GM12878 (cell line): ENCODE data around the gene GLG1. TPM values are rescaled to one million over a fixed set of nuclear protein-coding genes. Genes with fewer than 3 reads are reported as not detected.

Experiments used
- ATAC-seq: fragments of 200-7000 bp; cut with Tn5 transposase; 3 replicates; pipeline ENCODE4 v1.9.1; 2020; ENCODE audit warnings: mild to moderate bottlenecking, moderate library complexity
- BruUV-seq: library from RNA; stranded (reverse); fragments of 400-500 nt; replicated peaks from 2 replicates; lab custom pipeline; 2021; lab: Mats Ljungman, UMichigan
- CTCF ChIA-PET: fragments of 300-600 bp; sonication (Branson Sonifier 250); formaldehyde crosslinking; extraction: SDS; loops from one replicate; lab custom pipeline; 2021; ENCODE audit warnings: inconsistent platforms; lab: Yijun Ruan, JAX
- POLR2A ChIA-PET: fragments of 350-600 bp; formaldehyde crosslinking; extraction: SDS; loops from one replicate; lab custom pipeline; 2021; ENCODE audit warnings: inconsistent platforms; lab: Charles Lee
- RAD21 ChIA-PET: fragments of 300-600 bp; sonication (Branson Sonifier 250); formaldehyde crosslinking; loops from one replicate; lab custom pipeline; 2023; ENCODE audit warnings: antibody characterized with exemption; ENCODE audit not compliant: unreplicated experiment; lab: Charles Lee
- SMC1A ChIA-PET: fragments of 300-600 bp; sonication (Branson Sonifier 250); formaldehyde crosslinking; loops from one replicate; lab custom pipeline; 2023; ENCODE audit not compliant: unreplicated experiment, uncharacterized antibody; lab: Charles Lee
- DNase-seq: peaks from one replicate; pipeline ENCODE4 v3.0.0-alpha.2; 2011; ENCODE audit warnings: low read depth, low spot score
- FAIRE-seq: peaks from 3 replicates; lab custom pipeline; 2011; peaks lifted over from hg19 to GRCh38; lab: Jason Lieb, UNC
- H2AFZ ChIP-seq: 2 replicates; pipeline ENCODE4 v1.6.0; 2011; ENCODE audit warnings: low read depth, low read length, control low read depth; ENCODE audit not compliant: control insufficient read depth
- H3K27ac ChIP-seq: 2 replicates; pipeline ENCODE4 v1.5.1; 2011; ENCODE audit warnings: control low read depth; ENCODE audit not compliant: control insufficient read depth, insufficient read depth
- H3K27me3 ChIP-seq, 2 experiments: replicated peaks in 1 of 2; 2 replicates each; pipeline versions ENCODE4 v1.6.0 to v1.6.1; 2011; ENCODE audit warnings: low read length in 1 of 2; ENCODE audit not compliant: control insufficient read depth in 2 of 2, insufficient read depth in 2 of 2
- H3K36me3 ChIP-seq, 2 experiments: 2 replicates each; pipeline ENCODE4 v1.5.1; 2011; ENCODE audit warnings: low read length in 1 of 2; ENCODE audit not compliant: control insufficient read depth in 2 of 2, insufficient read depth in 2 of 2
- H3K4me1 ChIP-seq: 2 replicates; pipeline ENCODE4 v1.6.1; 2011; ENCODE audit warnings: mild to moderate bottlenecking, low read length, moderate library complexity, mixed read lengths; ENCODE audit not compliant: control insufficient read depth, insufficient read depth
- H3K4me2 ChIP-seq: 2 replicates; pipeline ENCODE4 v1.6.0; 2011; ENCODE audit warnings: control low read depth; ENCODE audit not compliant: control insufficient read depth, insufficient read depth
- H3K4me3 ChIP-seq: fragments of 200-600 bp; sonication (generic); 2 replicates; pipeline ENCODE4 v1.5.1; 2016
- H3K79me2 ChIP-seq: 2 replicates; pipeline ENCODE4 v1.6.0; 2011; ENCODE audit warnings: low read length; ENCODE audit not compliant: control insufficient read depth, insufficient read depth
- H3K9ac ChIP-seq: 2 replicates; pipeline ENCODE4 v1.8.0; 2011; ENCODE audit warnings: low read length, control low read depth, mixed read lengths; ENCODE audit not compliant: control insufficient read depth, insufficient read depth
- H3K9me3 ChIP-seq: replicated peaks from 3 replicates; pipeline ENCODE4 v1.5.1; 2011; ENCODE audit warnings: mild to moderate bottlenecking, low read length; ENCODE audit not compliant: control insufficient read depth, insufficient read depth
- H4K20me1 ChIP-seq: 2 replicates; pipeline ENCODE4 v1.6.0; 2011; ENCODE audit not compliant: control insufficient read depth, insufficient read depth
- BCL11A ChIP-seq: IDR thresholded peaks from 2 replicates; pipeline ENCODE4 v1.6.1; 2011; ENCODE audit warnings: low read depth, low read length
- CEBPB ChIP-seq, 2 experiments: fragments of 150-350 bp in 1 of 2; IDR thresholded peaks; 2 replicates each; pipeline ENCODE4 v1.6.1; 2012 to 2014; ENCODE audit warnings: low read depth in 2 of 2, low read length in 2 of 2, borderline replicate concordance in 1 of 2, inconsistent platforms in 1 of 2
- CREM ChIP-seq: IDR thresholded peaks from 2 replicates; pipeline ENCODE4 v1.6.1; 2014; ENCODE audit warnings: antibody characterized with exemption, low read depth
- DPF2 ChIP-seq: fragments of 450-650 bp; IDR thresholded peaks from 2 replicates; pipeline ENCODE4 v1.6.1; 2017; ENCODE audit warnings: mild to moderate bottlenecking
- ESRRA ChIP-seq: IDR thresholded peaks from 2 replicates; pipeline ENCODE4 v1.6.1; 2012; ENCODE audit warnings: mild to moderate bottlenecking, low read length, improper control_type of control experiment
- ETV6 ChIP-seq, 2 experiments: fragments of 450-650 bp in 1 of 2; IDR thresholded peaks in 1 of 2; conservative IDR thresholded peaks in 1 of 2; 2 replicates each; pipeline ENCODE4 v1.6.1; 2014; ENCODE audit warnings: antibody characterized with exemption in 1 of 2, borderline replicate concordance in 1 of 2, low read depth in 1 of 2, mild to moderate bottlenecking in 1 of 2, moderate library complexity in 1 of 2
- MTA2 ChIP-seq: fragments of 450-650 bp; IDR thresholded peaks from 2 replicates; pipeline ENCODE4 v1.6.1; 2016; ENCODE audit warnings: low read depth, mild to moderate bottlenecking, moderate library complexity
- MYB ChIP-seq: fragments of 150-350 bp; IDR thresholded peaks from 2 replicates; pipeline ENCODE4 v1.6.1; 2014; ENCODE audit warnings: mild to moderate bottlenecking, low read depth, low read length, borderline replicate concordance
- TCF7 ChIP-seq: IDR thresholded peaks from 2 replicates; pipeline ENCODE4 v1.6.1; 2014; ENCODE audit warnings: antibody characterized with exemption, borderline replicate concordance
- WGBS: methylation state at CpG from one replicate; pipeline ENCODE4 v1.1.6; 2016; ENCODE audit warnings: low lambda C conversion rate; ENCODE audit not compliant: insufficient replicate concordance, insufficient coverage; ENCODE audit errors: missing lambda C conversion rate; 5-methylcytosine and 5-hydroxymethylcytosine counted together
- in situ Hi-C: fragments of 300-500 bp; cut with MboI; formaldehyde crosslinking; loops from 9 replicates; pipeline ENCODE4 v1.14.3; 2018; ENCODE audit warnings: mixed read lengths
- intact Hi-C: fragments of 100-400 bp; cut with micrococcal nuclease; formaldehyde crosslinking; loops from one replicate; pipeline ENCODE4 v1.14.2; 2022; ENCODE audit not compliant: unreplicated experiment
- polyA plus RNA-seq, 11 experiments: library from polyadenylated mRNA; depleted of rRNA in 4 of 11; unstranded in 6 of 11; stranded (reverse) in 5 of 11; fragments of >200 nt; fragmentation: Nextera tagmentation in 4 of 11; fragmentation: Illumina TruSeq in 1 of 11; extraction: Ambion mirVana in 4 of 11; extraction: Trizol in 1 of 11; gene quantifications; 1 replicate in 1 of 11; 2 replicates in 10 of 11; pipeline versions ENCODE4 v1.2.1 to v1.2.3, GENCODE V29; 2011 to 2016; ENCODE audit warnings: inconsistent platforms in 2 of 11, missing spikeins in 2 of 11, low read depth in 1 of 11
- total RNA-seq, 4 experiments: library from RNA; depleted of rRNA in 3 of 4; stranded (reverse); fragments of >200 nt in 3 of 4; fragmentation: Illumina TruSeq in 1 of 4; extraction: Trizol in 1 of 4; gene quantifications; 2 replicates each; pipeline versions ENCODE4 v1.2.1 to v1.2.3, GENCODE V29; 2013 to 2021
- TF ChIP-seq, protein P1 (sequence below): fragments of 450-650 bp; IDR thresholded peaks from 2 replicates; pipeline ENCODE4 v1.6.1; 2017; ENCODE audit warnings: mild to moderate bottlenecking
- TF ChIP-seq, protein P2 (sequence below): fragments of 150-350 bp; IDR thresholded peaks from 2 replicates; pipeline ENCODE4 v1.6.1; 2016; ENCODE audit warnings: low read depth, low read length
- TF ChIP-seq, protein P3 (sequence below): fragments of 150-350 bp; IDR thresholded peaks from 2 replicates; pipeline ENCODE4 v1.6.1; 2014; ENCODE audit warnings: mild to moderate bottlenecking, low read depth, low read length
- TF ChIP-seq, protein P4 (sequence below): fragments of 450-650 bp; IDR thresholded peaks from 2 replicates; pipeline ENCODE4 v1.6.1; 2014; ENCODE audit warnings: mild to moderate bottlenecking

Gene GLG1
- total and polyA plus RNA-seq, 10 of the 15 experiments (the other 5 are each of a cell fraction or from before 2014, with no cell fraction given): 7.6 to 49.4 (median 28.2) TPM

DNA sequence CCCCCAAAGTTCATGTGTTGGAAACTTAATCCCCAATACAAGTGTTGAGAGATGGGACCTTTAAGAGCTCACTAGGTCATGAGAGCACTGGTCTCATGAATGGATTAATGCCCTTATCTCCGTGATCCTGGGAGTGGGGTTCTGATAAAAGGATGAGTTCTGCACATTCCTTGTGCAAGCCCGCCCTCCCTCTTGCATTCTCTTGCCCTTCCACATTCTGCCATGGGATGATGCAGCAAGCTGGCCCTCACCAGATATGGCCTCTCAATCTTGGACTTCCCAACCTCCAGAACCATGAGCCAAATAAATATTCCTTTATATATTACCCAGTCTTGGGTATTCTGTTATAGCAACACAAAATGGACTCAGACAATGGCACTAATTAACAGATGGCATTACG, 14.1 kb downstream of the GLG1 start:
- POLR2A ChIA-PET: interaction anchor here (0.6 to 1.3 kb wide), 3 partner anchors 13 to 19 kb away, joined by 3 to 4 read pairs (median 4); no protein-coding TSS in a partner anchor
- H3K4me1 ChIP-seq: no peaks in the 10 kb centered on the region; the same call in 1 of the 2 replicates
- ATAC-seq: no peak
- no peak overlapping the region for H3K4me3 ChIP-seq
- TF ChIP-seq ETV6 (conservative IDR thresholded peaks at IDR 0.05 in 1 of 2, IDR thresholded peaks at IDR 0.05 in 1 of 2; ENCODE audit: borderline replicate concordance in 1 of 2, low read depth in 1 of 2): no peak
- no peak for TF ChIP-seq CEBPB (IDR thresholded peaks at IDR 0.05; ENCODE audit: borderline replicate concordance in 1 of 2, low read depth in 2 of 2, low read length in 2 of 2)
- no peak for TF ChIP-seq MTA2
- no peak for TF ChIP-seq DPF2
- TF ChIP-seq, protein P1, sequence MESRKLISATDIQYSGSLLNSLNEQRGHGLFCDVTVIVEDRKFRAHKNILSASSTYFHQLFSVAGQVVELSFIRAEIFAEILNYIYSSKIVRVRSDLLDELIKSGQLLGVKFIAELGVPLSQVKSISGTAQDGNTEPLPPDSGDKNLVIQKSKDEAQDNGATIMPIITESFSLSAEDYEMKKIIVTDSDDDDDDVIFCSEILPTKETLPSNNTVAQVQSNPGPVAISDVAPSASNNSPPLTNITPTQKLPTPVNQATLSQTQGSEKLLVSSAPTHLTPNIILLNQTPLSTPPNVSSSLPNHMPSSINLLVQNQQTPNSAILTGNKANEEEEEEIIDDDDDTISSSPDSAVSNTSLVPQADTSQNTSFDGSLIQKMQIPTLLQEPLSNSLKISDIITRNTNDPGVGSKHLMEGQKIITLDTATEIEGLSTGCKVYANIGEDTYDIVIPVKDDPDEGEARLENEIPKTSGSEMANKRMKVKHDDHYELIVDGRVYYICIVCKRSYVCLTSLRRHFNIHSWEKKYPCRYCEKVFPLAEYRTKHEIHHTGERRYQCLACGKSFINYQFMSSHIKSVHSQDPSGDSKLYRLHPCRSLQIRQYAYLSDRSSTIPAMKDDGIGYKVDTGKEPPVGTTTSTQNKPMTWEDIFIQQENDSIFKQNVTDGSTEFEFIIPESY: no peak
- no peak for TF ChIP-seq BCL11A
- TF ChIP-seq, protein P2, sequence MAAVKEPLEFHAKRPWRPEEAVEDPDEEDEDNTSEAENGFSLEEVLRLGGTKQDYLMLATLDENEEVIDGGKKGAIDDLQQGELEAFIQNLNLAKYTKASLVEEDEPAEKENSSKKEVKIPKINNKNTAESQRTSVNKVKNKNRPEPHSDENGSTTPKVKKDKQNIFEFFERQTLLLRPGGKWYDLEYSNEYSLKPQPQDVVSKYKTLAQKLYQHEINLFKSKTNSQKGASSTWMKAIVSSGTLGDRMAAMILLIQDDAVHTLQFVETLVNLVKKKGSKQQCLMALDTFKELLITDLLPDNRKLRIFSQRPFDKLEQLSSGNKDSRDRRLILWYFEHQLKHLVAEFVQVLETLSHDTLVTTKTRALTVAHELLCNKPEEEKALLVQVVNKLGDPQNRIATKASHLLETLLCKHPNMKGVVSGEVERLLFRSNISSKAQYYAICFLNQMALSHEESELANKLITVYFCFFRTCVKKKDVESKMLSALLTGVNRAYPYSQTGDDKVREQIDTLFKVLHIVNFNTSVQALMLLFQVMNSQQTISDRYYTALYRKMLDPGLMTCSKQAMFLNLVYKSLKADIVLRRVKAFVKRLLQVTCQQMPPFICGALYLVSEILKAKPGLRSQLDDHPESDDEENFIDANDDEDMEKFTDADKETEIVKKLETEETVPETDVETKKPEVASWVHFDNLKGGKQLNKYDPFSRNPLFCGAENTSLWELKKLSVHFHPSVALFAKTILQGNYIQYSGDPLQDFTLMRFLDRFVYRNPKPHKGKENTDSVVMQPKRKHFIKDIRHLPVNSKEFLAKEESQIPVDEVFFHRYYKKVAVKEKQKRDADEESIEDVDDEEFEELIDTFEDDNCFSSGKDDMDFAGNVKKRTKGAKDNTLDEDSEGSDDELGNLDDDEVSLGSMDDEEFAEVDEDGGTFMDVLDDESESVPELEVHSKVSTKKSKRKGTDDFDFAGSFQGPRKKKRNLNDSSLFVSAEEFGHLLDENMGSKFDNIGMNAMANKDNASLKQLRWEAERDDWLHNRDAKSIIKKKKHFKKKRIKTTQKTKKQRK: no peak
- no peak for TF ChIP-seq TCF7
- TF ChIP-seq, protein P3, sequence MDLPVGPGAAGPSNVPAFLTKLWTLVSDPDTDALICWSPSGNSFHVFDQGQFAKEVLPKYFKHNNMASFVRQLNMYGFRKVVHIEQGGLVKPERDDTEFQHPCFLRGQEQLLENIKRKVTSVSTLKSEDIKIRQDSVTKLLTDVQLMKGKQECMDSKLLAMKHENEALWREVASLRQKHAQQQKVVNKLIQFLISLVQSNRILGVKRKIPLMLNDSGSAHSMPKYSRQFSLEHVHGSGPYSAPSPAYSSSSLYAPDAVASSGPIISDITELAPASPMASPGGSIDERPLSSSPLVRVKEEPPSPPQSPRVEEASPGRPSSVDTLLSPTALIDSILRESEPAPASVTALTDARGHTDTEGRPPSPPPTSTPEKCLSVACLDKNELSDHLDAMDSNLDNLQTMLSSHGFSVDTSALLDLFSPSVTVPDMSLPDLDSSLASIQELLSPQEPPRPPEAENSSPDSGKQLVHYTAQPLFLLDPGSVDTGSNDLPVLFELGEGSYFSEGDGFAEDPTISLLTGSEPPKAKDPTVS: no peak
- no peak for TF ChIP-seq CREM
- TF ChIP-seq ESRRA: no peak
- TF ChIP-seq, protein P4, sequence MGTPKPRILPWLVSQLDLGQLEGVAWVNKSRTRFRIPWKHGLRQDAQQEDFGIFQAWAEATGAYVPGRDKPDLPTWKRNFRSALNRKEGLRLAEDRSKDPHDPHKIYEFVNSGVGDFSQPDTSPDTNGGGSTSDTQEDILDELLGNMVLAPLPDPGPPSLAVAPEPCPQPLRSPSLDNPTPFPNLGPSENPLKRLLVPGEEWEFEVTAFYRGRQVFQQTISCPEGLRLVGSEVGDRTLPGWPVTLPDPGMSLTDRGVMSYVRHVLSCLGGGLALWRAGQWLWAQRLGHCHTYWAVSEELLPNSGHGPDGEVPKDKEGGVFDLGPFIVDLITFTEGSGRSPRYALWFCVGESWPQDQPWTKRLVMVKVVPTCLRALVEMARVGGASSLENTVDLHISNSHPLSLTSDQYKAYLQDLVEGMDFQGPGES: no peak
- TF ChIP-seq MYB: no peak
- TF ChIP-seq, all 136 proteins: peak for 0
- intact Hi-C loops (no loop called here), in situ Hi-C loops (no loop called here)
- no peak overlapping the region for H3K9ac ChIP-seq
- no peak overlapping the region for H2AFZ ChIP-seq
- no peak overlapping the region for H3K27ac ChIP-seq
- H4K20me1 ChIP-seq: no peaks in the 10 kb centered on the region
- no peak for FAIRE-seq
- WGBS: 75% methylated on average over 3 of the region's 3 CpGs
- no TSS peak for BruUV-seq
- no peak overlapping the region for H3K4me2 ChIP-seq
- ChIA-PET RAD21 (interaction anchor here (1.1 kb wide), 1 partner anchor 15 kb away, joined by 4 read pairs; no protein-coding TSS in a partner anchor), SMC1A (interaction anchor here (0.7 to 1.6 kb wide), 4 partner anchors 9 to 86 kb away, joined by 3 read pairs; no protein-coding TSS in a partner anchor), CTCF (interaction anchor here (0.9 to 1.0 kb wide), 2 partner anchors 33 to 394 kb away, joined by 3 read pairs; no protein-coding TSS in a partner anchor)
- no peaks in the 10 kb centered on the region for H3K36me3 ChIP-seq
- no peaks in the 10 kb centered on the region for H3K27me3 ChIP-seq
- H3K9me3 ChIP-seq: no peaks in the 10 kb centered on the region; the same call in 2 of the 3 replicates
- DNase-seq: no peak
- peaks cover 38% of the 10 kb centered on the region for H3K79me2 ChIP-seq
